Measurements from ENCODE around the gene CCSER1.

CCSER1 gene

DNA sequence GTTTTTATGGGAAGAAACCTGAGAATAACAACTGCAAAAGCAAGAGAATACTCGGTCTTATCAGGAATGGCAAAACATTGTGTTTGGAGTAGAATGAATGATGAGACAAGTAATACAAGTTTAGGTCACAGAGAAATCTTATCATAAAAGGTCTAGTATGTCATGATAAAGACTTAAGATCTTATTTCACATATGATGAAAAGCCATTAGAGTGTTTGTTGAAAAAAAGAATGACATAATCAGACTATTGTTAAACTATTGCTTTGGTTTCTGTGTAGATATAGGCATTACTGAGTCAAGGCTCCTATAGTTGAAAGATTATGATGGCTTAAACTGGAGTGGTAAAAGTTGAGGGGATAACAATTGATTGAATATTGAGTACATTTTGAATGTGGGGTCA lies 603.6 kb downstream of the CCSER1 start:
- WGBS (ENCODE audit: extremely low coverage, insufficient coverage, insufficient read length) = no CpG with 5 or more reads among the region's 1 CpG
- Histone ChIP-seq H3K9ac (ENCODE audit: low read length) (no peak overlapping the region), H4K8ac (ENCODE audit: low read depth, low read length) (no peak overlapping the region), H2AFZ (ENCODE audit: insufficient read depth, low read length, poor library complexity) (no peak overlapping the region), H4K91ac (ENCODE audit: low read depth, low read length) (no peak overlapping the region), H3K4ac (ENCODE audit: low read depth, low read length) (no peak overlapping the region), H3K4me1 (ENCODE audit: control insufficient read depth in 1 of 2, insufficient read depth in 2 of 2, low read length in 2 of 2) (peaks cover 0 to 2% of the 10 kb centered on the region in 2 experiments), H2BK12ac (ENCODE audit: low read length) (no peak overlapping the region), H3K79me2 (ENCODE audit: control insufficient read depth, insufficient read depth, low read length, poor library complexity) (no peaks in the 10 kb centered on the region), H3K27ac (ENCODE audit: low read depth, low read length) (no peak overlapping the region), H3K4me2 (ENCODE audit: low read length) (no peak overlapping the region), H3K14ac (ENCODE audit: low read length) (no peak overlapping the region), H3K27me3 (ENCODE audit: insufficient read depth, low read length) (no peaks in the 10 kb centered on the region), H3K23ac (ENCODE audit: low read length) (no peak overlapping the region), H3K36me3 (ENCODE audit: control insufficient read depth in 1 of 2, insufficient read depth in 2 of 2, low read length in 2 of 2) (no peaks in the 10 kb centered on the region), H2BK120ac (ENCODE audit: insufficient read depth, low read length, poor library complexity) (no peak overlapping the region), H2AK5ac (ENCODE audit: low read length) (no peak overlapping the region), H4K12ac (ENCODE audit: low read depth, low read length) (no peak overlapping the region), H3K4me3 (ENCODE audit: low read depth, low read length) (no peak overlapping the region), H3K18ac (ENCODE audit: low read length) (no peak overlapping the region), H3K9me3 (ENCODE audit: insufficient read depth, low read depth, low read length) (no peaks in the 10 kb centered on the region), H2BK5ac (ENCODE audit: low read depth, low read length, poor library complexity) (no peak overlapping the region), H3K79me1 (ENCODE audit: low read length) (peaks cover 2% of the 10 kb centered on the region)
- no peak for DNase-seq

DNA sequence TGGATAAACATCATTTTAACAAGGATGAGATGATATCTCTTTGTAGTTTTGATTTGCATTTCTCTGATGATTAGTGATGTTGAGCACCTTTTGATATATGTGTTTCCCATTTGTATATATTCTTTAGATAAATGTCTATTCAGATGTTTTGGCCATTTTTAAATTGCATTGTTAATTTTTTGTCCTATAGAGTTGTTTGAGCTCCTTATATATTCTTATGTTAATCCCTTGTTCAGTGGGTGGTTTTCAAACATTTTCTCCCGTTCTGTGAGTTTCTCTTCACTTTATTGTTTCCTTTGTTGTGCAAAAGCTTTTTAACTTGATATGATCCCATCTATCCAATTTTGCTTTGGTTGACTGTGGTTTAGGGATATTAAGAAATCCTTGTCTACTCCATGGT lies 606.0 kb downstream of the CCSER1 start:
- Histone ChIP-seq H3K79me1 (ENCODE audit: low read length) (no peaks in the 10 kb centered on the region), H3K27me3 (ENCODE audit: insufficient read depth, low read length) (no peaks in the 10 kb centered on the region), H2BK120ac (ENCODE audit: insufficient read depth, low read length, poor library complexity) (no peak overlapping the region), H3K4me2 (ENCODE audit: low read length) (no peak overlapping the region), H3K27ac (ENCODE audit: low read depth, low read length) (no peak overlapping the region), H2AFZ (ENCODE audit: insufficient read depth, low read length, poor library complexity) (no peak overlapping the region), H2AK5ac (ENCODE audit: low read length) (no peak overlapping the region), H3K14ac (ENCODE audit: low read length) (no peak overlapping the region), H3K18ac (ENCODE audit: low read length) (no peak overlapping the region), H3K36me3 (ENCODE audit: control insufficient read depth in 1 of 2, insufficient read depth in 2 of 2, low read length in 2 of 2) (no peaks in the 10 kb centered on the region), H4K8ac (ENCODE audit: low read depth, low read length) (no peak overlapping the region), H3K4me1 (ENCODE audit: control insufficient read depth in 1 of 2, insufficient read depth in 2 of 2, low read length in 2 of 2) (no peaks in the 10 kb centered on the region), H2BK12ac (ENCODE audit: low read length) (no peak overlapping the region), H3K9ac (ENCODE audit: low read length) (no peak overlapping the region), H3K23ac (ENCODE audit: low read length) (no peak overlapping the region), H3K4ac (ENCODE audit: low read depth, low read length) (no peak overlapping the region), H4K91ac (ENCODE audit: low read depth, low read length) (no peak overlapping the region), H3K9me3 (ENCODE audit: insufficient read depth, low read depth, low read length) (no peaks in the 10 kb centered on the region), H4K12ac (ENCODE audit: low read depth, low read length) (no peak overlapping the region), H2BK5ac (ENCODE audit: low read depth, low read length, poor library complexity) (no peak overlapping the region), H3K4me3 (ENCODE audit: low read depth, low read length) (no peak overlapping the region), H3K79me2 (ENCODE audit: control insufficient read depth, insufficient read depth, low read length, poor library complexity) (no peaks in the 10 kb centered on the region)
- no peak for DNase-seq
- no CpG with 5 or more reads among the region's 1 CpG for WGBS (ENCODE audit: extremely low coverage, insufficient coverage, insufficient read length)

DNA sequence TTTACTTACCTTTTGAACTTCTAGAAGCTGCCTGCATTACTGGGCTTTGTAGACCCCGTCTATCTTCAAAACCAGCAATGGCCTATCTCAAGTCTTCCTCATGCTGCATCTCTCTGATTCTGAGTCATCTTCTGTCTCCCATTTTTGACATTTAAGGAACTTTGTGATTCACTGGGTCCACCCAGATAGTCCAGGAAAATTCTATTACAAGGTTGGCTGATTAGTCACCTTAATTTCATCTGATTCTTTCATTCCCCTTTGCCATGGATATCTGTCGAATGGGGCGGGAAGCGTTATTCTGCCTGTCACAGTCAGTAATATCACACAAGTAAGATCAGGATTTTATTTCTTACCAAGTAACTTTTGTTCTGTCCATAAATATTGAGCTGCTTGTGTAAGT lies 618.0 kb downstream of the CCSER1 start:
- Histone ChIP-seq H3K4me1 (ENCODE audit: control insufficient read depth in 1 of 2, insufficient read depth in 2 of 2, low read length in 2 of 2) (no peaks in the 10 kb centered on the region), H3K4me3 (ENCODE audit: low read depth, low read length) (no peak overlapping the region), H2BK5ac (ENCODE audit: low read depth, low read length, poor library complexity) (no peak overlapping the region), H3K79me2 (ENCODE audit: control insufficient read depth, insufficient read depth, low read length, poor library complexity) (no peaks in the 10 kb centered on the region), H3K23ac (ENCODE audit: low read length) (no peak overlapping the region), H3K9me3 (ENCODE audit: insufficient read depth, low read depth, low read length) (no peaks in the 10 kb centered on the region), H3K27ac (ENCODE audit: low read depth, low read length) (no peak overlapping the region), H3K4ac (ENCODE audit: low read depth, low read length) (no peak overlapping the region), H3K36me3 (ENCODE audit: control insufficient read depth in 1 of 2, insufficient read depth in 2 of 2, low read length in 2 of 2) (no peaks in the 10 kb centered on the region), H3K9ac (ENCODE audit: low read length) (no peak overlapping the region), H3K79me1 (ENCODE audit: low read length) (no peaks in the 10 kb centered on the region), H4K91ac (ENCODE audit: low read depth, low read length) (no peak overlapping the region), H2AK5ac (ENCODE audit: low read length) (no peak overlapping the region), H3K14ac (ENCODE audit: low read length) (no peak overlapping the region), H3K4me2 (ENCODE audit: low read length) (no peak overlapping the region), H3K27me3 (ENCODE audit: insufficient read depth, low read length) (no peaks in the 10 kb centered on the region), H2AFZ (ENCODE audit: insufficient read depth, low read length, poor library complexity) (no peak overlapping the region), H2BK120ac (ENCODE audit: insufficient read depth, low read length, poor library complexity) (no peak overlapping the region), H3K18ac (ENCODE audit: low read length) (no peak overlapping the region), H2BK12ac (ENCODE audit: low read length) (no peak overlapping the region), H4K8ac (ENCODE audit: low read depth, low read length) (no peak overlapping the region), H4K12ac (ENCODE audit: low read depth, low read length) (no peak overlapping the region)
- peak in 1 of 2 donors; percentile 16 for DNase-seq
- no CpG with 5 or more reads among the region's 4 CpGs for WGBS (ENCODE audit: extremely low coverage, insufficient coverage, insufficient read length)

- DNase-seq = no peak
- H3K23ac ChIP-seq (ENCODE audit: low read length) = no peak overlapping the region
- H3K9me3 ChIP-seq (ENCODE audit: insufficient read depth, low read depth, low read length) = no peaks in the 10 kb centered on the region
- no peak overlapping the region for H4K91ac ChIP-seq (ENCODE audit: low read depth, low read length)
- H3K27ac ChIP-seq (ENCODE audit: low read depth, low read length) = no peak overlapping the region
- no peak overlapping the region for H2BK12ac ChIP-seq (ENCODE audit: low read length)
- no peak overlapping the region for H3K4ac ChIP-seq (ENCODE audit: low read depth, low read length)
- no peak overlapping the region for H3K18ac ChIP-seq (ENCODE audit: low read length)
- no peaks in the 10 kb centered on the region for H3K4me1 ChIP-seq (ENCODE audit: control insufficient read depth in 1 of 2, insufficient read depth in 2 of 2, low read length in 2 of 2)
- no peak overlapping the region for H3K9ac ChIP-seq (ENCODE audit: low read length)
- no peak overlapping the region for H3K14ac ChIP-seq (ENCODE audit: low read length)
- H3K79me1 ChIP-seq (ENCODE audit: low read length) = peaks cover 3% of the 10 kb centered on the region
- H2BK5ac ChIP-seq (ENCODE audit: low read depth, low read length, poor library complexity) = no peak overlapping the region
- H4K12ac ChIP-seq (ENCODE audit: low read depth, low read length) = no peak overlapping the region
- no peak overlapping the region for H2AK5ac ChIP-seq (ENCODE audit: low read length)
- H3K27me3 ChIP-seq (ENCODE audit: insufficient read depth, low read length) = no peaks in the 10 kb centered on the region
- no peak overlapping the region for H4K8ac ChIP-seq (ENCODE audit: low read depth, low read length)
- no peaks in the 10 kb centered on the region for H3K79me2 ChIP-seq (ENCODE audit: control insufficient read depth, insufficient read depth, low read length, poor library complexity)
- H2BK120ac ChIP-seq (ENCODE audit: insufficient read depth, low read length, poor library complexity) = no peak overlapping the region
- H3K4me3 ChIP-seq (ENCODE audit: low read depth, low read length) = no peak overlapping the region
- H3K36me3 ChIP-seq (ENCODE audit: control insufficient read depth in 1 of 2, insufficient read depth in 2 of 2, low read length in 2 of 2) = no peaks in the 10 kb centered on the region
- no peak overlapping the region for H3K4me2 ChIP-seq (ENCODE audit: low read length)
- H2AFZ ChIP-seq (ENCODE audit: insufficient read depth, low read length, poor library complexity) = no peak overlapping the region
Observed at GRCh38 chr4:90753068-90753467, 625.9 kb downstream of the CCSER1 start.

All from trophoblast cell (in vitro differentiated cells and primary cell).